Activated gamma-delta T cell treated with Interleukin-2 at 50 U/mL for 16 hours (primary cell): ENCODE results near the gene TUBB2B.

ENCODE experiments used
- DNase-seq: peaks from one replicate; pipeline ENCODE4 v3.0.0-alpha.2; 2020

TUBB2B gene

DNA sequence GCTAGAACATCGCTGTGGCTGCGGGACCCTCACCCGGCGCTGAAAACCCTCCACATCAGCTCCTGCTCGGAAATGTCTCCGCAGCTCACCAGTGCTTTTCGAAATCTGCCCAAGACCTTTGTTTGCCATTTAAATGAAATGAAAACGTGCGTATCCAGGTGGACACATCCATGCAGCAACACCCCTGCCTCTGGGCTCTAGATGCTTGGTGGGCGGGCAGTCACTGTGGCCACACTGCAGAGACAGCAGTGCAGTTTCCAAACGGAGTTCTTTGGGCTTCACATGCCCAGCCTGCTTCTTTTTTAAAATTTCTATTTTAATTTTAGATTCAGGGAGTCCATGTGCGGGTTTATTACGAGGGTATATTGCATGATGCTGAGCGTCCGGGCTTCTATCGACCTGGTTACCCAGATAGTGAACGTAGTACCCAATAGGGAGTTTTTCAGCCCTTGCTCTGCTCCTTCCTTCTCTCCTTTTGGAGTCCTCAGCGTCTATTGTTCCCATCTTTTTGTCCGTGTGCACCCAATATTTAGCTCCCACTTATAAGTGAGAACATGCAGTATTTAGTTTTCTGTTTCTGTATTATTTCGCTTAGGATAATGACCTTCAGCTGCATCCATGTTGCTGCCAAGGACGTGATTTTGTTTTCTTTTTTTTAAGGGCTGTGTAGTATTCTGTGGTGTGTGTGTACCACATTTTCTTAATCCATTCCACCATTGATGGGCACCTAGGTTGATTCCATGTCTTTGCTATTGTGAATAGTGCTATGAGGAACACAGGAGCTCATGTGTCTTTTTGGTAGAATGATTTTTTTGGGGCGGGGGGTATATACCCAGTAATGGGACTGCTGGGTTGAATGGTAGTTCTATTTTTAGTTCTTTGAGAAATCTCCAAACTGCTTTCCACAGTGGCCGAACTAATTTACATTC, 4.8 kb upstream of the TUBB2B start:
- no peak for DNase-seq

GRCh38 chr6:3231247-3232016, 4.0 kb upstream of the TUBB2B start:
- DNase-seq = no peak

DNA sequence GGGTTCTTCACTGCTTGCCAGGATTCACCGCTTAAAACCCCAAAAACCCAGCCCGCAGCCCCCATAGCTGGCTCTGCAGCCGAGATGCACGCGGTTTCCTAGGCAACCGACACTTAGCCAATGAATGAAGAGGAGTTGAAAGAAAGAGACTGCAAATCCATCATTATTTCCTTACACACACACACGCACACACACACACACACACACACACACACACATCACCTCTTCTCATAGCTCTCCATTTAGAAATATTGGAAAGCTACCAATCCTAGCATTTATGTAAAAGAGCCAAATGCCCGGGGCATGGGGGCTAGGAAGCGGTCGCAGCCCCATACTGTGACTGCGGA, 3.4 kb upstream of the TUBB2B start:
- DNase-seq = no peak

DNA sequence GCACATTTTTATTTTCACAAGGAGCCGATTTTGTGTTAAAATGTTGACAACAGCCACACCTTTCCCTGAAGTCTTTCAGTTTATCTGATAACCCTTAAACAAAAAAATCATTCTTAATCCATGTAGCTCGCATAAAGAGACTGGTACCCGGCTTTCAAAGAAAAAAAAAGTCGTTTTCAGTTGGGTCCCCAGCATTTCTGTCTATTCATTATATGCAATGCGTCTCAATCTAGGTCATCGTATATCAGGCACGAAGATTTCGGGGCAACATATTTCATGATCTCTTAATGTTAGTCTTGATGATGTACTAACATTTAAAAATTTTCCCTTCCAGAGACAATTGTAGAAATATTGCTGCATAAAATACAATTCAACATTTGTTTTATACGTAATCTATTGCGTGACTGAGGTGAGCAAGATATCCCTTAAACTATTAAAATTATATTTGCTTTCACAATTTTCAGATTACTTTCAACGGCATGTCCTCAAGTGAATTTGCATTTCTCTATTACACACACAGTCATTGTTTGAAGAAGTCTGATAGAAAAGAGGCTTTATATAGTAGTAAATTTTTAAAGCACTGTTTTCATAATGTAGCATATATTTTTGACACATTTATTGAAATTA, 2.9 kb upstream of the TUBB2B start:
- no peak for DNase-seq

- no peak for DNase-seq
These were observed 2.2 kb upstream of the TUBB2B start for GRCh38 chr6:3229566-3230178.

DNA sequence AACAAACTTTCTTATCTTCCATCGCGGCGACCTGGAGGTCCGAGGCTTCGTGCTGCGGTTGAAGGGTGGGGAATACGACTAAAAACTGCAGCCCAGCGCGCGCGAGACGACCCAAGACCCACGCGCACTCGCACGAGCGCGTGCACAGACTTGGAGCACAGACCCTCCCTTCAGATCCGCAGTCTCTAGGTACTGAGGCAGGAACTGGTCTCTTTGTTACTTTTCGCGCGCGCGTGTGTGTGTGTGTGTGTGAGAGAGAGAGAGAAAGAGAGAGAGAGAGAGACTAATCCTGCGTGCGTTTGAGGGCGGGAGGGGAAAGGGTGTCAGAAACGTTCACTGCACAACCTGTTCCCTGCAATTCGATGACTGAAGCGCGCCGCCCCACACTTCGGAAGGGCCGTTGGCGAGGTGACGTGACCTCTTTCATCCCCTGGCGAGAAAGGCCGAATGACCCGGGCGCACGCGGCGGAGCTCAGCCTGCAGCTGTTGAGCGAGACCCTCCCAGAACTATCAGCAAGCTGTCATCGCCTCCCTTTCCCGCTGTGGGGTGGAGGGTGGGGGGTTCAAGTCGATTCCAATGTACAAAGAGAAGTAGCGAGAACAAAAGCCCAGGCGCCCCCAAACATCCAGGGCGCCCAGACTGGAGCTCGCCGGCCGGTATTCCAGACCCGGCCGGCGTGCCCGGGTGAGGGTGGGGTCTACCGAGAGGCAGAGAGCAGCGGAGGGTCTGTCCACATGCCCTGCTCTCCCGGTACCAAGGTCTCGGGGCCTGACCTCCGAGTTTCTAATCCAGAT, 1.5 kb upstream of the TUBB2B start:
- DNase-seq = no peak

GRCh38 chr6:3228046-3228671, 706 bp upstream of the TUBB2B start:
- no peak for DNase-seq

DNA sequence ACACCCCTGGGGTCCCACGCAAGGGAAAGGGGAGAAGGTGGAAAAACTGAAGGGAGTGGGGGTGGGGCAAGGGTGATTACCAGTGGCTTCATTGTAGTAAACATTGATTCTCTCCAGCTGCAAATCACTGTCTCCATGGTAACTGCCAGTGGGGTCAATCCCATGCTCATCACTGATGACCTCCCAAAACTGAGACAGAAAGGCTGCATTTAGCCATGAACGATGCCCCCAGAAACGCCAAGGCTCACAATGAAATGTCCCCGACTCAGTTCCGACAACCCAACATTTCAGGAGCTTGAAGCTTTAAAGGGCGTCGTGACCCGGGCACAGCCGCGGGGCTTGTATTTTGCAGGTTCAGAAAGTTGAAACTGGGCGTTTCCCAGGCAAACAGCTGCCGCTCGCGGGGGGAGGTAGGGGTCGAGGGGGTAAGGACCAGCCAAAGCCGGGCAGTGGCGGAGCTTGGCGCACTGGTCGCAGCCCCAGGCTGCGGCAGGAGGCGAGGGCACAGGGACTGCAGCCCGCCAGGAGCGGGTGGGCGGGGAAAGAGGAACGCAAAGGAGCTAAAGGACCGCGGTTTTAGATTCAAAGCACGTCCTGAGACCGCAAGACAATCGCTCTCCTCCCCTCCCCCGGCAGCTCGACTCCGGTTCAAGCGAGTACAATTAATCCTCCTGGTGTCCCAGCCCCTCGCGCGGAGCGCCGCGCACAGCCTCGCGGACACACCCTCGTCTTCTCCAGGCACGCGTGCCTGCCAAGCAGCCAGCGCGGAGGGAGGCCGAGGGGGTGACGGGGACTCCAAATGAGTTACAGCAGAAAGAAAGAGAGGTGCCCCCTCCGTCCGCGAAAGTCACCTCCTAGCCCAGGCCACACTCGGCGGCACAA, 731 bp downstream of the TUBB2B start:
- no peak for DNase-seq

DNA sequence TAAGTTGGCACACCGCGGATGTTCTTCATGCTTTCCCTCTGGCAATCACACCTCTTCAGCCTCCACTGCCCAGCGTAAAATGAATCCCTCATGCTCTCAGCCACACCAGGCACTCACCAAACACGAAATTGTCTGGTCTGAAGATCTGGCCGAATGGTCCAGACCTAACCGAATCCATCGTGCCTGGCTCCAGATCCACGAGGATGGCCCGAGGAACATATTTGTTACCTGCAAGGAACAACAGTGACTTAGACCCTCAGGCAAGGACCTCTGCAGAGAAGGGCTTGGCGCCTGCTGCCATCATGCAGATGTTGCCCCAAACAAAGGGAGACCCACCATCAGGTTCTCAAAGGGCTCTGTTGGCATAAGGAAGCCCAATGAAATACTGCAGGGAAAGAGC, 1.4 kb downstream of the TUBB2B start:
- DNase-seq = no peak

- no peak for DNase-seq
These were observed 4.9 kb downstream of the TUBB2B start for GRCh38 chr6:3222506-3223038.

- no peak for DNase-seq
These were observed 5.9 kb downstream of the TUBB2B start for GRCh38 chr6:3221578-3221977.

DNA sequence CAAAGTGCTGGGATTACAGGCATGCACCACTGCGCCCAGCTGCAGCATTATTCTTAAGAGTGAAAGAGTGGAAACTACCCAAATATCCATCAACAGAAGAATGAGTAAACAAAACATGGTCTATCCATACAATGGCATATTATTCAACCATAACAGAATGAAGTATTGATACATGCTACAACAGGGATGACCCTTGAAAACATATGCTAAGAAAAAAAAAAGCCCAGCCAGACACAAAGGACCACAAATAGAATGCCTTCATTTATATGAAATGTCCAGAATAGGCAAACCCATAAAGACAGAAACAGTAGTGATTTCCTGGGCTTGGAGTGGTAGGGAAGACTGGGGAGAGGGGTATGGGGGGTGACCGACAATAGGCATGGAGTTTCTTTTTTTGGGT, 7.1 kb downstream of the TUBB2B start:
- DNase-seq = no peak

- no peak for DNase-seq
These were observed 9.2 kb downstream of the TUBB2B start for GRCh38 chr6:3218266-3218665.

- DNase-seq = no peak
These were observed 10.2 kb downstream of the TUBB2B start for GRCh38 chr6:3217286-3217685.

- DNase-seq = no peak
These were observed 12.6 kb downstream of the TUBB2B start for GRCh38 chr6:3214898-3215297.

- DNase-seq = no peak
These were observed 14.1 kb downstream of the TUBB2B start for GRCh38 chr6:3213334-3213695.

DNA sequence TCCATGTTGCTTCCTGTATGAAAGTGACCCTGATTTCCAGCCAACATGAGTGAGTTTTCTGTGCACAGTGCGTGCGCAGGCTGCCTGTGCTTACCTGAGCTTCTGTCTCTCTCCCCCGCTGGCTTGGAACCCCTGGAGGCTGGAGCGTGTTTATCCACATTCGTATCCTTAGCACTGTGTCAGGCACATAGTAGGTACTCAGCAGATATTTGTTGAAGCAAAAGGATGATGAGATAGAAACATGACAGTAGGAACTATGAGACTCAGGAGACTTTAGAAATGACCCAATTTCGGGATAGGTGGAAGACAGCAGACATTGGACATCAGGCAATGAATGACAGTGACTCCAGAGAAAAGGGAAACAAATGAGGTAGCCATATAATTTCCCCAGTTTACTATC, 15.2 kb downstream of the TUBB2B start:
- no peak for DNase-seq

DNA sequence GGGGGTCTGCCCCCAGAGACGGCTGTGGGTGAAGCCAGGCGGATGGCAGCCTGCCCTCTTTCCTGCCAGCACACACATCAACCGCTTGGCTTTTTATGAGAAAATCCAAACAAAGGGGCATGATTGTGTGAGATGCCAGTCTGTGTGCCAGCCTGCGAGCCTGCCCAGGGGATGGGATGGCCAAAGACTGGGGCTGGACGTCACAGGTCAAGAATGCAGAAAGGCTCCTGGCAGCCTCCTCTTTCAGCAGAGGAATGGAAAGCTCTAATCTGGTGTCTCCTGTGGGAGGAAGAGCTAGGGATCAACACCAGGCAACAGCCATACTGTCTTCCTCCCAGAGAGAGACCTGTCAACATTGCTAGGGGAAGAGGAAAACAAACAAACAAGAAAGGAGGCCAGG, 15.8 kb downstream of the TUBB2B start:
- DNase-seq = no peak

DNA sequence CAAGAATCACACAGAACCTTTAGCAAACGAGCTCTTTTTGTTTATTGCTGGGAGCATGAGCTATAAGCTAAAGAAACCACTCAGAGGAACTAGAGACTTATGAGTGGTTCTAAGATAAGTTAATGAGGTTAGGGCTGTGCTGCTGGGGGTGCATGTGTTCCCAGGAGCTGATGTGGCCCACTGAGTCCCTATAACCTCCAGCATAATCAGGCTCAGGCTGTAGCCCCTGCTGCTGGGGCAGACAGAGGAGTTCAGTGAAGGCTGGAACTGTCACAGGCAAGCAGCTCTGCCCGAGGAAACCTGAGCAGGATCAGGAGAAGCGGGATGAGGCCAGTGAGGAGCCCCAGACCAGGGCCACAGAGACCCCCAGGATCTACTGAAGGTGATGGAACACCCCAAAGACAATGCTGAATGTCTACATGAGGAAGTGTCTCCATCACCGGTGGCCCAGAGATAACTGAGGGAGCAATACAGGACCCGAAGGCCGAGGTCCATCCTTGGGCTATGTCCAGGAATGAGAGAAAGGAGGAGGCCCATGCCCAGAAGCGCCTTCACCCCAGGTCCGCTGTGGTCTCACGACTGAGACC, 17.3 kb downstream of the TUBB2B start:
- DNase-seq = no peak
